K562 (cell line): Measurements from ENCODE around the gene SNX25. TPM values are rescaled to one million over a fixed set of nuclear protein-coding genes. Genes with fewer than 3 reads are reported as not detected.

Experiments
- HDAC1 ChIP-seq, 2 experiments: fragments of 450-650 bp; IDR thresholded peaks; 2 replicates each; pipeline ENCODE4 v1.6.1; 2016 to 2017; ENCODE audit warnings: inconsistent platforms in 1 of 2, mild to moderate bottlenecking in 1 of 2, moderate library complexity in 1 of 2
- KLF1 ChIP-seq: fragments of 450-650 bp; IDR thresholded peaks from 2 replicates; pipeline ENCODE4 v1.6.1; 2016; ENCODE audit warnings: missing genetic modification characterization, missing compliant biosample characterization
- NCOR1 ChIP-seq: fragments of 450-650 bp; IDR thresholded peaks from 2 replicates; pipeline ENCODE4 v1.6.1; 2016; ENCODE audit warnings: mild to moderate bottlenecking, moderate library complexity
- NFE2L1 ChIP-seq: fragments of 450-650 bp; IDR thresholded peaks from 2 replicates; pipeline ENCODE4 v1.6.1; 2016; ENCODE audit warnings: missing genetic modification characterization, low read depth, mild to moderate bottlenecking, missing compliant biosample characterization, moderate library complexity, borderline replicate concordance
- ZNF561 ChIP-seq: fragments of 450-650 bp; formaldehyde crosslinking; conservative IDR thresholded peaks from 2 replicates; pipeline ENCODE4 v1.4.0; 2020; ENCODE audit warnings: mild to moderate bottlenecking, moderate library complexity
- polyA plus RNA-seq, 8 experiments: library from polyadenylated mRNA; depleted of rRNA in 4 of 8; stranded (reverse) in 5 of 8; unstranded in 3 of 8; fragments of >200 nt; fragmentation: Nextera tagmentation in 2 of 8; fragmentation: Illumina TruSeq in 1 of 8; extraction: Ambion mirVana in 2 of 8; extraction: Trizol in 1 of 8; gene quantifications; 2 replicates each; pipeline versions ENCODE4 v1.2.1 to v1.2.3, GENCODE V29; 2011 to 2014; ENCODE audit warnings: inconsistent platforms in 1 of 8, missing spikeins in 1 of 8
- total RNA-seq, 7 experiments: library from RNA; depleted of rRNA in 6 of 7; stranded (reverse); fragments of >200 nt in 6 of 7; fragmentation: Illumina TruSeq in 2 of 7; extraction: Trizol in 2 of 7; gene quantifications; 2 replicates each; pipeline versions ENCODE4 v1.2.1 to v1.2.3, GENCODE V29; 2011 to 2021; ENCODE audit warnings: low replicate concordance in 1 of 7
- TF ChIP-seq, protein P1 (sequence below), 2 experiments: fragments of 450-650 bp in 1 of 2; sonication (generic) in 1 of 2; formaldehyde crosslinking in 1 of 2; IDR thresholded peaks; 2 replicates each; pipeline versions ENCODE4 v1.7.1 to v1.9.0; 2016 to 2022; ENCODE audit warnings: inconsistent platforms in 1 of 2, mild to moderate bottlenecking in 1 of 2, missing genetic modification reagents in 1 of 2
- TF ChIP-seq, protein P2 (sequence below): sonication (generic); formaldehyde crosslinking; IDR thresholded peaks from 2 replicates; pipeline ENCODE4 v1.8.0; 2022; ENCODE audit warnings: missing genetic modification reagents, mild to moderate bottlenecking, moderate library complexity, borderline replicate concordance

Gene SNX25
- total and polyA plus RNA-seq, 9 of the 15 experiments (the other 6 are each of a cell fraction or from before 2014, with no cell fraction given) = 2.5 to 23.4 (median 13.3) TPM

DNA sequence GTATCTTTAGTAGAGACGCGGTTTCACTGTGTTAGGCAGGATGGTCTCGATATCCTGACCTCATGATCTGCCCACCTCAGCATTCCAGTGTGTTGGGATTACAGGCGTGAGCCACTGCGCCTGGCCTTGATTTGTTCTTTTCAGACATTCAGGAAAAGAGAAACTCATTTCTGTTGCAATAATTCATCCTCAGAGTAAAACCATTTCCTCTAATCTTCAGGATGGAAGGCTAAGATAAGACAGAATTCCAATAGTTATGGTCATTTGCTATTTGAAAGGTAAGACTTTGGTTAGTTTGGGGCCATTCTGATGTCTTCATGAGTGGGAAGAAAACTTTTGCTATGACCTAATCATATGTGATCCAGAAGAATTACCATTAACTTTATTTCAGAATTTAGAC, 103.3 kb downstream of the SNX25 start (continued):
- TF ChIP-seq KLF1 (tag) (no peak), NFE2L1 (tag) (no peak), ZNF561 (no peak), NCOR1 (no peak), HDAC1 (IDR thresholded peaks at IDR 0.05) (no peak)
- TF ChIP-seq, protein P1, sequence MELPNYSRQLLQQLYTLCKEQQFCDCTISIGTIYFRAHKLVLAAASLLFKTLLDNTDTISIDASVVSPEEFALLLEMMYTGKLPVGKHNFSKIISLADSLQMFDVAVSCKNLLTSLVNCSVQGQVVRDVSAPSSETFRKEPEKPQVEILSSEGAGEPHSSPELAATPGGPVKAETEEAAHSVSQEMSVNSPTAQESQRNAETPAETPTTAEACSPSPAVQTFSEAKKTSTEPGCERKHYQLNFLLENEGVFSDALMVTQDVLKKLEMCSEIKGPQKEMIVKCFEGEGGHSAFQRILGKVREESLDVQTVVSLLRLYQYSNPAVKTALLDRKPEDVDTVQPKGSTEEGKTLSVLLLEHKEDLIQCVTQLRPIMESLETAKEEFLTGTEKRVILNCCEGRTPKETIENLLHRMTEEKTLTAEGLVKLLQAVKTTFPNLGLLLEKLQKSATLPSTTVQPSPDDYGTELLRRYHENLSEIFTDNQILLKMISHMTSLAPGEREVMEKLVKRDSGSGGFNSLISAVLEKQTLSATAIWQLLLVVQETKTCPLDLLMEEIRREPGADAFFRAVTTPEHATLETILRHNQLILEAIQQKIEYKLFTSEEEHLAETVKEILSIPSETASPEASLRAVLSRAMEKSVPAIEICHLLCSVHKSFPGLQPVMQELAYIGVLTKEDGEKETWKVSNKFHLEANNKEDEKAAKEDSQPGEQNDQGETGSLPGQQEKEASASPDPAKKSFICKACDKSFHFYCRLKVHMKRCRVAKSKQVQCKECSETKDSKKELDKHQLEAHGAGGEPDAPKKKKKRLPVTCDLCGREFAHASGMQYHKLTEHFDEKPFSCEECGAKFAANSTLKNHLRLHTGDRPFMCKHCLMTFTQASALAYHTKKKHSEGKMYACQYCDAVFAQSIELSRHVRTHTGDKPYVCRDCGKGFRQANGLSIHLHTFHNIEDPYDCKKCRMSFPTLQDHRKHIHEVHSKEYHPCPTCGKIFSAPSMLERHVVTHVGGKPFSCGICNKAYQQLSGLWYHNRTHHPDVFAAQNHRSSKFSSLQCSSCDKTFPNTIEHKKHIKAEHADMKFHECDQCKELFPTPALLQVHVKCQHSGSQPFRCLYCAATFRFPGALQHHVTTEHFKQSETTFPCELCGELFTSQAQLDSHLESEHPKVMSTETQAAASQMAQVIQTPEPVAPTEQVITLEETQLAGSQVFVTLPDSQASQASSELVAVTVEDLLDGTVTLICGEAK (IDR thresholded peaks at IDR 0.05) = no peak
- TF ChIP-seq, protein P1 (CRISPR knock-in tag; IDR thresholded peaks at IDR 0.05) = no peak
- TF ChIP-seq, protein P2, sequence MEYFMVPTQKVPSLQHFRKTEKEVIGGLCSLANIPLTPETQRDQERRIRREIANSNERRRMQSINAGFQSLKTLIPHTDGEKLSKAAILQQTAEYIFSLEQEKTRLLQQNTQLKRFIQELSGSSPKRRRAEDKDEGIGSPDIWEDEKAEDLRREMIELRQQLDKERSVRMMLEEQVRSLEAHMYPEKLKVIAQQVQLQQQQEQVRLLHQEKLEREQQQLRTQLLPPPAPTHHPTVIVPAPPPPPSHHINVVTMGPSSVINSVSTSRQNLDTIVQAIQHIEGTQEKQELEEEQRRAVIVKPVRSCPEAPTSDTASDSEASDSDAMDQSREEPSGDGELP (CRISPR knock-in tag) = no peak
